ENCODE results near the gene RASSF5. TPM values are rescaled to one million over a fixed set of nuclear protein-coding genes. Genes with fewer than 3 reads are reported as not detected.

RASSF5 gene
- total and polyA plus RNA-seq, 2 experiments from 2014 or later: 0.48 to 4.4 TPM

GRCh38 chr1:206572835-206573234 lies 65.5 kb downstream of the RASSF5 start:
- Histone ChIP-seq H2AFZ (no peak overlapping the region), H3K36me3 (ENCODE audit: insufficient read depth) (no peaks in the 10 kb centered on the region), H3K4me1 (ENCODE audit: insufficient read depth) (0 out of 2 replicates have a peak, but pooled peaks cover 6% of the 10 kb centered on the region), H3K27ac (ENCODE audit: low read depth) (no peak overlapping the region), H3K4me2 (no peak overlapping the region), H3K4me3 (no peak overlapping the region), H3K79me2 (replicated peaks; ENCODE audit: insufficient read depth) (no peaks in the 10 kb centered on the region), H4K20me1 (replicated peaks; ENCODE audit: insufficient read depth) (no peaks in the 10 kb centered on the region), H3K27me3 (ENCODE audit: insufficient read depth) (no peaks in the 10 kb centered on the region), H3K9me2 (ENCODE audit: insufficient read depth) (0 out of 2 replicates have a peak, but pooled peaks cover 4% of the 10 kb centered on the region), H3F3A (replicated peaks; ENCODE audit: low read depth) (no peaks in the 10 kb centered on the region)
- no peak for DNase-seq (ENCODE audit: low spot score)
- no peaks in the 10 kb centered on the region for H3K9me3 Mint-ChIP-seq
- no peak overlapping the region for H3K4me3 Mint-ChIP-seq
- peaks cover 8% of the 10 kb centered on the region for H3K27me3 Mint-ChIP-seq (ENCODE audit: insufficient read depth, low read depth, poor library complexity)
- H3K36me3 Mint-ChIP-seq (ENCODE audit: low read depth): no peaks in the 10 kb centered on the region
- no peak overlapping the region for H3K27ac Mint-ChIP-seq
- TF ChIP-seq ZNF114 (CRISPR knock-in tag; IDR thresholded peaks at IDR 0.05) (no peak), CREB1 (CRISPR knock-in tag; IDR thresholded peaks at IDR 0.05; ENCODE audit: low read depth) (no peak), EZH2 (IDR thresholded peaks at IDR 0.05; ENCODE audit: low read depth, unreplicated experiment) (no peak), NANOG (IDR thresholded peaks at IDR 0.05; ENCODE audit: borderline replicate concordance) (no peak), EZH2phosphoT487 (IDR thresholded peaks at IDR 0.05; ENCODE audit: unreplicated experiment) (no peak), JUNB (IDR thresholded peaks at IDR 0.05; ENCODE audit: unreplicated experiment) (no peak), REST (IDR thresholded peaks at IDR 0.05; ENCODE audit: unreplicated experiment) (no peak), STAT1 (IDR thresholded peaks at IDR 0.05; ENCODE audit: unreplicated experiment) (no peak), POLR2AphosphoS5 (IDR thresholded peaks at IDR 0.05; ENCODE audit: low read depth) (no peak), ZNF331 (CRISPR knock-in tag; IDR thresholded peaks at IDR 0.05; ENCODE audit: low read depth) (no peak)
- TF ChIP-seq, protein P1, sequence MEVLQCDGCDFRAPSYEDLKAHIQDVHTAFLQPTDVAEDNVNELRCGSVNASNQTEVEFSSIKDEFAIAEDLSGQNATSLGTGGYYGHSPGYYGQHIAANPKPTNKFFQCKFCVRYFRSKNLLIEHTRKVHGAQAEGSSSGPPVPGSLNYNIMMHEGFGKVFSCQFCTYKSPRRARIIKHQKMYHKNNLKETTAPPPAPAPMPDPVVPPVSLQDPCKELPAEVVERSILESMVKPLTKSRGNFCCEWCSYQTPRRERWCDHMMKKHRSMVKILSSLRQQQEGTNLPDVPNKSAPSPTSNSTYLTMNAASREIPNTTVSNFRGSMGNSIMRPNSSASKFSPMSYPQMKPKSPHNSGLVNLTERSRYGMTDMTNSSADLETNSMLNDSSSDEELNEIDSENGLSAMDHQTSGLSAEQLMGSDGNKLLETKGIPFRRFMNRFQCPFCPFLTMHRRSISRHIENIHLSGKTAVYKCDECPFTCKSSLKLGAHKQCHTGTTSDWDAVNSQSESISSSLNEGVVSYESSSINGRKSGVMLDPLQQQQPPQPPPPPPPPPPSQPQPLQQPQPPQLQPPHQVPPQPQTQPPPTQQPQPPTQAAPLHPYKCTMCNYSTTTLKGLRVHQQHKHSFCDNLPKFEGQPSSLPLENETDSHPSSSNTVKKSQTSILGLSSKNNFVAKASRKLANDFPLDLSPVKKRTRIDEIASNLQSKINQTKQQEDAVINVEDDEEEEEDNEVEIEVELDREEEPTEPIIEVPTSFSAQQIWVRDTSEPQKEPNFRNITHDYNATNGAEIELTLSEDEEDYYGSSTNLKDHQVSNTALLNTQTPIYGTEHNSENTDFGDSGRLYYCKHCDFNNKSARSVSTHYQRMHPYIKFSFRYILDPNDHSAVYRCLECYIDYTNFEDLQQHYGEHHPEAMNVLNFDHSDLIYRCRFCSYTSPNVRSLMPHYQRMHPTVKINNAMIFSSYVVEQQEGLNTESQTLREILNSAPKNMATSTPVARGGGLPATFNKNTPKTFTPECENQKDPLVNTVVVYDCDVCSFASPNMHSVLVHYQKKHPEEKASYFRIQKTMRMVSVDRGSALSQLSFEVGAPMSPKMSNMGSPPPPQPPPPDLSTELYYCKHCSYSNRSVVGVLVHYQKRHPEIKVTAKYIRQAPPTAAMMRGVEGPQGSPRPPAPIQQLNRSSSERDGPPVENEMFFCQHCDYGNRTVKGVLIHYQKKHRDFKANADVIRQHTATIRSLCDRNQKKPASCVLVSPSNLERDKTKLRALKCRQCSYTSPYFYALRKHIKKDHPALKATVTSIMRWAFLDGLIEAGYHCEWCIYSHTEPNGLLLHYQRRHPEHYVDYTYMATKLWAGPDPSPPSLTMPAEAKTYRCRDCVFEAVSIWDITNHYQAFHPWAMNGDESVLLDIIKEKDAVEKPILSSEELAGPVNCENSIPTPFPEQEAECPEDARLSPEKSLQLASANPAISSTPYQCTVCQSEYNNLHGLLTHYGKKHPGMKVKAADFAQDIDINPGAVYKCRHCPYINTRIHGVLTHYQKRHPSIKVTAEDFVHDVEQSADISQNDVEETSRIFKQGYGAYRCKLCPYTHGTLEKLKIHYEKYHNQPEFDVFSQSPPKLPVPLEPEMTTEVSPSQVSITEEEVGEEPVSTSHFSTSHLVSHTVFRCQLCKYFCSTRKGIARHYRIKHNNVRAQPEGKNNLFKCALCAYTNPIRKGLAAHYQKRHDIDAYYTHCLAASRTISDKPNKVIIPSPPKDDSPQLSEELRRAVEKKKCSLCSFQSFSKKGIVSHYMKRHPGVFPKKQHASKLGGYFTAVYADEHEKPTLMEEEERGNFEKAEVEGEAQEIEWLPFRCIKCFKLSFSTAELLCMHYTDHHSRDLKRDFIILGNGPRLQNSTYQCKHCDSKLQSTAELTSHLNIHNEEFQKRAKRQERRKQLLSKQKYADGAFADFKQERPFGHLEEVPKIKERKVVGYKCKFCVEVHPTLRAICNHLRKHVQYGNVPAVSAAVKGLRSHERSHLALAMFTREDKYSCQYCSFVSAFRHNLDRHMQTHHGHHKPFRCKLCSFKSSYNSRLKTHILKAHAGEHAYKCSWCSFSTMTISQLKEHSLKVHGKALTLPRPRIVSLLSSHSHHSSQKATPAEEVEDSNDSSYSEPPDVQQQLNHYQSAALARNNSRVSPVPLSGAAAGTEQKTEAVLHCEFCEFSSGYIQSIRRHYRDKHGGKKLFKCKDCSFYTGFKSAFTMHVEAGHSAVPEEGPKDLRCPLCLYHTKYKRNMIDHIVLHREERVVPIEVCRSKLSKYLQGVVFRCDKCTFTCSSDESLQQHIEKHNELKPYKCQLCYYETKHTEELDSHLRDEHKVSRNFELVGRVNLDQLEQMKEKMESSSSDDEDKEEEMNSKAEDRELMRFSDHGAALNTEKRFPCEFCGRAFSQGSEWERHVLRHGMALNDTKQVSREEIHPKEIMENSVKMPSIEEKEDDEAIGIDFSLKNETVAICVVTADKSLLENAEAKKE (CRISPR knock-in tag; IDR thresholded peaks at IDR 0.05): no peak
- TF ChIP-seq, protein P2, sequence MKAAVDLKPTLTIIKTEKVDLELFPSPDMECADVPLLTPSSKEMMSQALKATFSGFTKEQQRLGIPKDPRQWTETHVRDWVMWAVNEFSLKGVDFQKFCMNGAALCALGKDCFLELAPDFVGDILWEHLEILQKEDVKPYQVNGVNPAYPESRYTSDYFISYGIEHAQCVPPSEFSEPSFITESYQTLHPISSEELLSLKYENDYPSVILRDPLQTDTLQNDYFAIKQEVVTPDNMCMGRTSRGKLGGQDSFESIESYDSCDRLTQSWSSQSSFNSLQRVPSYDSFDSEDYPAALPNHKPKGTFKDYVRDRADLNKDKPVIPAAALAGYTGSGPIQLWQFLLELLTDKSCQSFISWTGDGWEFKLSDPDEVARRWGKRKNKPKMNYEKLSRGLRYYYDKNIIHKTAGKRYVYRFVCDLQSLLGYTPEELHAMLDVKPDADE (IDR thresholded peaks at IDR 0.05): no peak
- TF ChIP-seq, protein P3, sequence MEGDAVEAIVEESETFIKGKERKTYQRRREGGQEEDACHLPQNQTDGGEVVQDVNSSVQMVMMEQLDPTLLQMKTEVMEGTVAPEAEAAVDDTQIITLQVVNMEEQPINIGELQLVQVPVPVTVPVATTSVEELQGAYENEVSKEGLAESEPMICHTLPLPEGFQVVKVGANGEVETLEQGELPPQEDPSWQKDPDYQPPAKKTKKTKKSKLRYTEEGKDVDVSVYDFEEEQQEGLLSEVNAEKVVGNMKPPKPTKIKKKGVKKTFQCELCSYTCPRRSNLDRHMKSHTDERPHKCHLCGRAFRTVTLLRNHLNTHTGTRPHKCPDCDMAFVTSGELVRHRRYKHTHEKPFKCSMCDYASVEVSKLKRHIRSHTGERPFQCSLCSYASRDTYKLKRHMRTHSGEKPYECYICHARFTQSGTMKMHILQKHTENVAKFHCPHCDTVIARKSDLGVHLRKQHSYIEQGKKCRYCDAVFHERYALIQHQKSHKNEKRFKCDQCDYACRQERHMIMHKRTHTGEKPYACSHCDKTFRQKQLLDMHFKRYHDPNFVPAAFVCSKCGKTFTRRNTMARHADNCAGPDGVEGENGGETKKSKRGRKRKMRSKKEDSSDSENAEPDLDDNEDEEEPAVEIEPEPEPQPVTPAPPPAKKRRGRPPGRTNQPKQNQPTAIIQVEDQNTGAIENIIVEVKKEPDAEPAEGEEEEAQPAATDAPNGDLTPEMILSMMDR (conservative IDR thresholded peaks at IDR 0.05; ENCODE audit: low read depth in 2 of 2): no peak
- no peak for ATAC-seq
- H3K4me1 Mint-ChIP-seq: peaks cover 22% of the 10 kb centered on the region
